ENCODE data around the gene SLC6A17.

Gene SLC6A17

DNA sequence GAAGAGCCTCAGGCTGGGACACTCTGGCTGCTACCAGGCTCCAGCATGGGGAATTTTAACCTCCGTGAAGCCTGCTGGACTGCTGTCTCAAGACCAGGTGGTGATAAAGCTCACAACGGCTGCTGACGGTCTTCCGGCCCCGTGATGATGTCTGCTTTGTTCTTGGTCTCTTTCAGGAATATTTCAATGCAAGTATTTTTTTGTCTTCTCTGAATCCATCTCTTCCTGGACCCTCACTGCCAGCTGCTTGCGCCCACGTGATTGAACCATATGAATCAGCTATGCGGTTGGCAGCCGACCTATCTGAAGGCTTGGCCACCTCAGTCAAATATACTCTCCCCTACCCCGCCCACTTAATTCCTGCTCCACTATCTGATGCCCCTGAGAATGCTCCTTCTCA is 14.6 kb upstream of the SLC6A17 start:
- TF ChIP-seq GLIS3 (CRISPR knock-in tag; IDR thresholded peaks at IDR 0.05) (no peak), OSR1 (CRISPR knock-in tag; IDR thresholded peaks at IDR 0.05) (no peak), TCF4 (CRISPR knock-in tag; IDR thresholded peaks at IDR 0.05; ENCODE audit: borderline replicate concordance) (no peak), ZC3H10 (CRISPR knock-in tag; IDR thresholded peaks at IDR 0.05) (no peak), CSDC2 (CRISPR knock-in tag; IDR thresholded peaks at IDR 0.05) (no peak), ZNF70 (CRISPR knock-in tag; IDR thresholded peaks at IDR 0.05) (no peak), ZNF565 (CRISPR knock-in tag; conservative IDR thresholded peaks at IDR 0.05; ENCODE audit: low read depth) (no peak), ZNF8 (CRISPR knock-in tag; IDR thresholded peaks at IDR 0.05) (no peak)
- TF ChIP-seq, protein P1, sequence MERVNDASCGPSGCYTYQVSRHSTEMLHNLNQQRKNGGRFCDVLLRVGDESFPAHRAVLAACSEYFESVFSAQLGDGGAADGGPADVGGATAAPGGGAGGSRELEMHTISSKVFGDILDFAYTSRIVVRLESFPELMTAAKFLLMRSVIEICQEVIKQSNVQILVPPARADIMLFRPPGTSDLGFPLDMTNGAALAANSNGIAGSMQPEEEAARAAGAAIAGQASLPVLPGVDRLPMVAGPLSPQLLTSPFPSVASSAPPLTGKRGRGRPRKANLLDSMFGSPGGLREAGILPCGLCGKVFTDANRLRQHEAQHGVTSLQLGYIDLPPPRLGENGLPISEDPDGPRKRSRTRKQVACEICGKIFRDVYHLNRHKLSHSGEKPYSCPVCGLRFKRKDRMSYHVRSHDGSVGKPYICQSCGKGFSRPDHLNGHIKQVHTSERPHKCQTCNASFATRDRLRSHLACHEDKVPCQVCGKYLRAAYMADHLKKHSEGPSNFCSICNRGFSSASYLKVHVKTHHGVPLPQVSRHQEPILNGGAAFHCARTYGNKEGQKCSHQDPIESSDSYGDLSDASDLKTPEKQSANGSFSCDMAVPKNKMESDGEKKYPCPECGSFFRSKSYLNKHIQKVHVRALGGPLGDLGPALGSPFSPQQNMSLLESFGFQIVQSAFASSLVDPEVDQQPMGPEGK (CRISPR knock-in tag; IDR thresholded peaks at IDR 0.05; ENCODE audit: borderline replicate concordance) = no peak
- TF ChIP-seq, protein P2, sequence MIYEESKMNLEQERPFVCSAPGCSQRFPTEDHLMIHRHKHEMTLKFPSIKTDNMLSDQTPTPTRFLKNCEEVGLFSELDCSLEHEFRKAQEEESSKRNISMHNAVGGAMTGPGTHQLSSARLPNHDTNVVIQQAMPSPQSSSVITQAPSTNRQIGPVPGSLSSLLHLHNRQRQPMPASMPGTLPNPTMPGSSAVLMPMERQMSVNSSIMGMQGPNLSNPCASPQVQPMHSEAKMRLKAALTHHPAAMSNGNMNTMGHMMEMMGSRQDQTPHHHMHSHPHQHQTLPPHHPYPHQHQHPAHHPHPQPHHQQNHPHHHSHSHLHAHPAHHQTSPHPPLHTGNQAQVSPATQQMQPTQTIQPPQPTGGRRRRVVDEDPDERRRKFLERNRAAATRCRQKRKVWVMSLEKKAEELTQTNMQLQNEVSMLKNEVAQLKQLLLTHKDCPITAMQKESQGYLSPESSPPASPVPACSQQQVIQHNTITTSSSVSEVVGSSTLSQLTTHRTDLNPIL (CRISPR knock-in tag; IDR thresholded peaks at IDR 0.05; ENCODE audit: low read depth) = no peak
- no peak for ATAC-seq

DNA sequence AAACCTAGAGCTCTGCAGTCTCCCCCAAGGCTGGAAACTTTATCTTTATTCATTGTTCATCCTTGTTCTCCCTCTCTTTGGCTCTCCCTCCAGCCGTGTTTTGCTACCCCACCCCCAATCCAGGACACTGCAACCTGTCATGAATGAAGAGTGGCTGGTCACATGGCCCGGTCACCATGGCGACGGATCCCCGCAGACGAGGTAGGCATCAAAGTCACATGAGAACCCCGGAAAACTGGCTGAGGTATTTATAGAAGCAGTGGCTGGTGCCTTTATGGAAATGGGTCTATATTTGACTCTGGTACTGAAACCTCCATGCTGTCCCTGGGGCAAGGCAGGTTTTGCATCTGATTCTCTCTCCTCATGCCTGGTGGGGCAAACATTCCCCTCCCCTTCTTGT is 13.4 kb upstream of the SLC6A17 start:
- no peak for TF ChIP-seq CSDC2 (CRISPR knock-in tag; IDR thresholded peaks at IDR 0.05)
- TF ChIP-seq, protein P1 (CRISPR knock-in tag; IDR thresholded peaks at IDR 0.05; ENCODE audit: borderline replicate concordance) = no peak
- no peak for TF ChIP-seq RARB (CRISPR knock-in tag; IDR thresholded peaks at IDR 0.05)
- TF ChIP-seq ZFP3 (CRISPR knock-in tag; IDR thresholded peaks at IDR 0.05) = no peak
- TF ChIP-seq ZNF565 (CRISPR knock-in tag; conservative IDR thresholded peaks at IDR 0.05; ENCODE audit: low read depth) = no peak
- TF ChIP-seq ISL1 (CRISPR knock-in tag; IDR thresholded peaks at IDR 0.05) = no peak
- TF ChIP-seq ZNF70 (CRISPR knock-in tag; IDR thresholded peaks at IDR 0.05) = no peak
- TF ChIP-seq, protein P3, sequence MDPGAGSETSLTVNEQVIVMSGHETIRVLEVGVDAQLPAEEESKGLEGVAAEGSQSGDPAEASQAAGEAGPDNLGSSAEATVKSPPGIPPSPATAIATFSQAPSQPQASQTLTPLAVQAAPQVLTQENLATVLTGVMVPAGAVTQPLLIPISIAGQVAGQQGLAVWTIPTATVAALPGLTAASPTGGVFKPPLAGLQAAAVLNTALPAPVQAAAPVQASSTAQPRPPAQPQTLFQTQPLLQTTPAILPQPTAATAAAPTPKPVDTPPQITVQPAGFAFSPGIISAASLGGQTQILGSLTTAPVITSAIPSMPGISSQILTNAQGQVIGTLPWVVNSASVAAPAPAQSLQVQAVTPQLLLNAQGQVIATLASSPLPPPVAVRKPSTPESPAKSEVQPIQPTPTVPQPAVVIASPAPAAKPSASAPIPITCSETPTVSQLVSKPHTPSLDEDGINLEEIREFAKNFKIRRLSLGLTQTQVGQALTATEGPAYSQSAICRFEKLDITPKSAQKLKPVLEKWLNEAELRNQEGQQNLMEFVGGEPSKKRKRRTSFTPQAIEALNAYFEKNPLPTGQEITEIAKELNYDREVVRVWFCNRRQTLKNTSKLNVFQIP (CRISPR knock-in tag; IDR thresholded peaks at IDR 0.05; ENCODE audit: borderline replicate concordance, low read depth) = no peak
- TF ChIP-seq PPARA (CRISPR knock-in tag; IDR thresholded peaks at IDR 0.05; ENCODE audit: borderline replicate concordance) = no peak
- no peak for TF ChIP-seq TOX (CRISPR knock-in tag; IDR thresholded peaks at IDR 0.05; ENCODE audit: borderline replicate concordance)
- TF ChIP-seq, protein P4, sequence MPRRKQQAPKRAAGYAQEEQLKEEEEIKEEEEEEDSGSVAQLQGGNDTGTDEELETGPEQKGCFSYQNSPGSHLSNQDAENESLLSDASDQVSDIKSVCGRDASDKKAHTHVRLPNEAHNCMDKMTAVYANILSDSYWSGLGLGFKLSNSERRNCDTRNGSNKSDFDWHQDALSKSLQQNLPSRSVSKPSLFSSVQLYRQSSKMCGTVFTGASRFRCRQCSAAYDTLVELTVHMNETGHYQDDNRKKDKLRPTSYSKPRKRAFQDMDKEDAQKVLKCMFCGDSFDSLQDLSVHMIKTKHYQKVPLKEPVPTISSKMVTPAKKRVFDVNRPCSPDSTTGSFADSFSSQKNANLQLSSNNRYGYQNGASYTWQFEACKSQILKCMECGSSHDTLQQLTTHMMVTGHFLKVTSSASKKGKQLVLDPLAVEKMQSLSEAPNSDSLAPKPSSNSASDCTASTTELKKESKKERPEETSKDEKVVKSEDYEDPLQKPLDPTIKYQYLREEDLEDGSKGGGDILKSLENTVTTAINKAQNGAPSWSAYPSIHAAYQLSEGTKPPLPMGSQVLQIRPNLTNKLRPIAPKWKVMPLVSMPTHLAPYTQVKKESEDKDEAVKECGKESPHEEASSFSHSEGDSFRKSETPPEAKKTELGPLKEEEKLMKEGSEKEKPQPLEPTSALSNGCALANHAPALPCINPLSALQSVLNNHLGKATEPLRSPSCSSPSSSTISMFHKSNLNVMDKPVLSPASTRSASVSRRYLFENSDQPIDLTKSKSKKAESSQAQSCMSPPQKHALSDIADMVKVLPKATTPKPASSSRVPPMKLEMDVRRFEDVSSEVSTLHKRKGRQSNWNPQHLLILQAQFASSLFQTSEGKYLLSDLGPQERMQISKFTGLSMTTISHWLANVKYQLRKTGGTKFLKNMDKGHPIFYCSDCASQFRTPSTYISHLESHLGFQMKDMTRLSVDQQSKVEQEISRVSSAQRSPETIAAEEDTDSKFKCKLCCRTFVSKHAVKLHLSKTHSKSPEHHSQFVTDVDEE (CRISPR knock-in tag; IDR thresholded peaks at IDR 0.05) = no peak
- TF ChIP-seq, protein P5, sequence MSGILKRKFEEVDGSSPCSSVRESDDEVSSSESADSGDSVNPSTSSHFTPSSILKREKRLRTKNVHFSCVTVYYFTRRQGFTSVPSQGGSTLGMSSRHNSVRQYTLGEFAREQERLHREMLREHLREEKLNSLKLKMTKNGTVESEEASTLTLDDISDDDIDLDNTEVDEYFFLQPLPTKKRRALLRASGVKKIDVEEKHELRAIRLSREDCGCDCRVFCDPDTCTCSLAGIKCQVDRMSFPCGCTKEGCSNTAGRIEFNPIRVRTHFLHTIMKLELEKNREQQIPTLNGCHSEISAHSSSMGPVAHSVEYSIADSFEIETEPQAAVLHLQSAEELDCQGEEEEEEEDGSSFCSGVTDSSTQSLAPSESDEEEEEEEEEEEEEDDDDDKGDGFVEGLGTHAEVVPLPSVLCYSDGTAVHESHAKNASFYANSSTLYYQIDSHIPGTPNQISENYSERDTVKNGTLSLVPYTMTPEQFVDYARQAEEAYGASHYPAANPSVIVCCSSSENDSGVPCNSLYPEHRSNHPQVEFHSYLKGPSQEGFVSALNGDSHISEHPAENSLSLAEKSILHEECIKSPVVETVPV (CRISPR knock-in tag; IDR thresholded peaks at IDR 0.05) = no peak
- no peak for TF ChIP-seq ZFP30 (CRISPR knock-in tag; IDR thresholded peaks at IDR 0.05)
- no peak for TF ChIP-seq TCF4 (CRISPR knock-in tag; IDR thresholded peaks at IDR 0.05; ENCODE audit: borderline replicate concordance)
- ATAC-seq = peak; percentile 34; the same call in 2 of the 3 replicates

DNA sequence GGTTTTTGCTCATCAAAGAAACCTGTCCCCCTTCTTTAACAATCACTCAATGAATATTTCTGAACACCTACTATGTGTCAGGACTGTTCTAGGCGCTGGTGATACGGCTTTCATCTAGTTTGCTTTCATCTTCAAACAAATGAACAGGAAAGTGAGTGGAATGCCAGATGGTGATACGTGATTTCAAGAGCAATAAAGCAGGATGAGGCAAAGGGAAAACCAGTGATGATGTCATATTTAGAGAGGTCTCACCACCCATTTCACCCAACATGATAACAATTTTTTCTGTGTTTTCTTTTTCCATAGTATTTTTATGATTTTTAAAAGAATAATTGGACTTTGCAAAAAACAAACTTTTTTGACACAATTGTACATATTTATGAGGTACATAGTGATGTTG is 11.3 kb upstream of the SLC6A17 start:
- ATAC-seq = no peak
- TF ChIP-seq OSR1 (CRISPR knock-in tag; IDR thresholded peaks at IDR 0.05) = no peak
- TF ChIP-seq ZFP30 (CRISPR knock-in tag; IDR thresholded peaks at IDR 0.05) = no peak
- no peak for TF ChIP-seq ZNF565 (CRISPR knock-in tag; conservative IDR thresholded peaks at IDR 0.05; ENCODE audit: low read depth)
- TF ChIP-seq, protein P2 (CRISPR knock-in tag; IDR thresholded peaks at IDR 0.05; ENCODE audit: low read depth) = no peak
- no peak for TF ChIP-seq PPARA (CRISPR knock-in tag; IDR thresholded peaks at IDR 0.05; ENCODE audit: borderline replicate concordance)
- TF ChIP-seq ARNTL (CRISPR knock-in tag; IDR thresholded peaks at IDR 0.05; ENCODE audit: borderline replicate concordance, low read depth) = no peak
- TF ChIP-seq TOX (CRISPR knock-in tag; IDR thresholded peaks at IDR 0.05; ENCODE audit: borderline replicate concordance) = no peak
- no peak for TF ChIP-seq ESRRG (CRISPR knock-in tag; IDR thresholded peaks at IDR 0.05)
- no peak for TF ChIP-seq ZNF70 (CRISPR knock-in tag; IDR thresholded peaks at IDR 0.05)
- TF ChIP-seq ZFP3 (CRISPR knock-in tag; IDR thresholded peaks at IDR 0.05) = no peak
- TF ChIP-seq ISL1 (CRISPR knock-in tag; IDR thresholded peaks at IDR 0.05) = no peak
- TF ChIP-seq, protein P3 (CRISPR knock-in tag; IDR thresholded peaks at IDR 0.05; ENCODE audit: borderline replicate concordance, low read depth) = no peak
- TF ChIP-seq RARB (CRISPR knock-in tag; IDR thresholded peaks at IDR 0.05) = no peak
- no peak for TF ChIP-seq ZNF8 (CRISPR knock-in tag; IDR thresholded peaks at IDR 0.05)
